M059J (cell line): Measurements from ENCODE around the gene DDX31. TPM values are rescaled to one million over a fixed set of nuclear protein-coding genes. Genes with fewer than 3 reads are reported as not detected.
"Not testable (repeated sequence)": the region's sequence is repeated elsewhere in the genome, so short reads cannot be mapped to it uniquely, and the experiment has no call there.

ENCODE experiments used
- DNase-seq: peaks from one replicate; pipeline ENCODE4 v3.0.0-alpha.2; 2012; ENCODE audit warnings: low read depth
- total RNA-seq: library from RNA; depleted of rRNA; stranded (reverse); fragments of >200 nt; shearing (Covaris generic); gene quantifications from 2 replicates; pipeline ENCODE4 v1.2.3, GENCODE V29; 2014

The DDX31 gene
- total RNA-seq, 1 experiment from 2014 or later, result 18.0 TPM

DNA sequence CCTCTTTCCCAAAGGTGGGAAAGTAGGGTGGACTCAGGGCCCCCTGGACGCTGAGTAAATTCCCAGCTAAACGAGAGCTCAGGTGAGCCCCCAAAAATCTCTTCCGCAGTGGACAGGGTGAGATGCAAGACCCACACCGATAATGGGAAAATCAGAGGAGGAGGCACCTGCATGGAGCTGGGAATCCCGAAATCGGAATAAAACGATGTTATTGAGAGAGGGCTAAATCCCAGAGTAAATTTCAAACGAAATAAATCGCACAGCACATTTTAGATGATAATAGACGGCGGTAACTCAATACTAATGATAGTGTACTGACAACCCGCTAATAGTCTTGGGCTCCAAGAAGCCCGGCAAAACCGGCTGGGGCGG is 90.4 kb downstream of the DDX31 start:
- no peak for DNase-seq

- DNase-seq, result no peak
Measured at GRCh38 chr9:132578367-132578932, 91.3 kb downstream of the DDX31 start.

GRCh38 chr9:132577119-132577518 is 92.7 kb downstream of the DDX31 start:
- DNase-seq, result no peak

GRCh38 chr9:132575811-132576210 is 94.0 kb downstream of the DDX31 start:
- no peak for DNase-seq

- peak; percentile 63 for DNase-seq
Measured at GRCh38 chr9:132575005-132575609, 94.7 kb downstream of the DDX31 start.

DNA sequence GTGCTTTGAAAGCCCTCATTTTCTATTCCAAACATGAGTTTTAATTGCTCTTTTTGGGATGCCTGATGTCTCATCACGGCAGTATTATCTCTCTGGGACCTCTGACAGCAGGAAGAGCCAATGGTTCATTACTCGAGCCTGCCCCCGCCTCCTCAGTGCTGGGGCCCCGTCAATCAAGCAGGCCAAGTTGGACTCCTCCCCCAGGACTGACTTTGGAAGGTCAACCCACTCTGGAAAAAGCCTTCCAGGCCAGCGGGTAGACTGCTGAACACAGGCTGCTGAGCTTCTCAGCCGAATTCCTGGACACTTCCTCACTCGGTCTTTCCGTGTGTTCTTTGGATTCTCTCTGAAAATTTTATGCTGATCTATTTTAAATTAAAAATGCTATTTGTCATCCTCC is 96.9 kb downstream of the DDX31 start:
- peak; percentile 28 for DNase-seq

GRCh38 chr9:132571806-132572600 is 97.8 kb downstream of the DDX31 start:
- DNase-seq, result no peak

DNA sequence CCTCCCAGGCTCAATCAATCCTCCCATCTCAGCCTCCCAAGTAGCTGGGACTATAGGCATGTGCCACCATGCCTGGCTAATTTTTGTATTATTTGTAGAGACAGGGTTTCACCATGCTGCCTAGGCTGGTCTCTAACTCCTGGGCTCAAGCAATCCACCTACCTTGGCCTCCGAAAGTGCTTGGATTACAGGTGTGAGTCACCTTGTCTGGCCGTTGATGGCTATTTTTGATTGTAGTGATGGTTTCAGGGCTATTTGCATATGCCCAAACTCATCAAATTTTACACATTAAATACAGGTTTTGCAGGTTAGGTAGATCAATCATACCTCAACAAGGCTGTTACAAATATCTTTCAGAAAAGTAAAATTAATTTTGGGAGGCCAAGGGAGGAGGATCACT is 101.0 kb downstream of the DDX31 start:
- DNase-seq, result not testable (repeated sequence)

- no peak for DNase-seq
Measured at GRCh38 chr9:132564526-132564925, 105.3 kb downstream of the DDX31 start.

DNA sequence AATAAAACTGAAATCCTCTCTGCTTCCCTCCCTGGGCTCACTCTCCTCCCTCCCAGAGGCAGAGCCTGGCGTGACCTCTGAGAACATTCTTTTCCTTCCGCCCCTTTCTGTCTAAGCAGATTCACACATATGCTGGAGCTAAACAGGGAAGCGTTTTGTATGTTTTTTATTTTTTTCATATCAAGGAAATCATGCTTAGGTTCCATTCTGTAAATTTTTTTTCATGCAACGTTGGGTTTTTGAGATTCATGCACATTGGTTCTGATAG is 107.5 kb downstream of the DDX31 start:
- DNase-seq, result no peak

DNA sequence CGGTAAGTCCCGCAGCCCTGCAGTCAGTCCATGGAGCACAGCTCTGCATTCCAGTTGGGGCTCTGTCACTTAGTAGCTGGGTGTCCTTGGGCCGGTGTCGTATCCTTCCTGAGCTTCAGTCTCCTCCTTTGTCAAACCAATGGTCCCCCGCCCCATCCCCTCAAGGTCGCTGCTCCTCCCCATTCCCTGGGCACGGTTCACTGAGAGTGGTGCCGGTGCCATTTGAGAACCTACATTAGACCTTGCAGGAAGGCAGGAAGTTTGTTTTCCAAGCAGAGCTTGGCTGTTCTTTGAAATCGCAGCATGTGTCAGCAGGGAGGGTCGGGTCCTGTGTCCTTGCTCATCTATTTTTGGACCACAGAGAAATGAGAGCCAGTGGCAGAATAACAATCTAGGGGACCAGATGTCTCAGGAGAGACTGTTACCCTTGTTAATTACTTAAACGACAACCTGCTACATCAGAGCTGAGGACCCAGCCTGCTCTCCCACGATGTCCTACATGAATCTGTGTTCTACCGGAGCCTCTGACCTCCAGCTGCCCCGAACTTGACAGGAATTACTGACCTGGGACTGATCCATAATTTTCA is 109.1 kb downstream of the DDX31 start:
- no peak for DNase-seq

- no peak for DNase-seq
Measured at GRCh38 chr9:132559711-132560110, 110.1 kb downstream of the DDX31 start.

DNA sequence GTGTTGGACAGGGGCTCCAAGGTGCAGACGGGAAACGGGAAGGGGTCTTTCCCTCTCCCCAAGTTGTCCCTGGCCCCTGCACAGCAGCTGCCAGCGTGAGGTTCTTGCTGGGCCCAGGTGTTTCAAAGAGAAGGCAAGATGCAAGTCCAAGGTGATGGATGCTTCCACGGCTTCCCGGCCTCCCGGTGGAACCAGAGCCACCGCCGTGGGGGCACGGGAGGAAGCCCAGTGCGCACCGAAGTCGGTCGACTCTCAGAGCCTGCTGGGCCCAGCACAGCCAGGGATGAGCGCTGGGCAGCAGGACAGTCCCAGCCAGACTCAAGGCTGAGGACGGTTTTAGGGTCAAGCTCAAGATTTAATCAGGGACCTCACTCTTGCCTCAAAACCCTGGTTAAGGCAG is 112.6 kb downstream of the DDX31 start:
- no peak for DNase-seq

DNA sequence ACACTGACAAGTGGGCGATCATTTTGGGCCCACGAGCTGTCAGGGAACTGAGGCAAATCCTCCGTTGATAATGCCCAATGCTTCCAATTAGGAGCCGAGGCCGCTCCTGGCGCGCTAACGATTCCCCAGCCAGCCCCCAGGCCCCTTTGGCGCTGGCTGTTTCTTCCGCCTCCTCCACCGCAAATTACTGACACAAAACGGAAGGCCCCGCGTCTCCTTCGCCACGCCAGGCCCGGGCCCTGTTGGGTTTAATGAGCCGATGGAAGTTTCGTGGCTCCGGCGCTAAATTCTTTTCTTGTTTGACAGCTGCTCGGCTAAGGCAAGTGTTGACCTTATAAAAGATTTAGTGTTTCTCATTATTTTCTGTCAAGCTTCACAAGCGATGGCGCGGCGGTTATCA is 113.1 kb downstream of the DDX31 start:
- DNase-seq, result no peak

GRCh38 chr9:132556235-132556634 is 113.5 kb downstream of the DDX31 start:
- DNase-seq, result no peak

- DNase-seq, result no peak
Measured at GRCh38 chr9:132555528-132555927, 114.3 kb downstream of the DDX31 start.

GRCh38 chr9:132554755-132555154 is 115.0 kb downstream of the DDX31 start:
- DNase-seq, result no peak

DNA sequence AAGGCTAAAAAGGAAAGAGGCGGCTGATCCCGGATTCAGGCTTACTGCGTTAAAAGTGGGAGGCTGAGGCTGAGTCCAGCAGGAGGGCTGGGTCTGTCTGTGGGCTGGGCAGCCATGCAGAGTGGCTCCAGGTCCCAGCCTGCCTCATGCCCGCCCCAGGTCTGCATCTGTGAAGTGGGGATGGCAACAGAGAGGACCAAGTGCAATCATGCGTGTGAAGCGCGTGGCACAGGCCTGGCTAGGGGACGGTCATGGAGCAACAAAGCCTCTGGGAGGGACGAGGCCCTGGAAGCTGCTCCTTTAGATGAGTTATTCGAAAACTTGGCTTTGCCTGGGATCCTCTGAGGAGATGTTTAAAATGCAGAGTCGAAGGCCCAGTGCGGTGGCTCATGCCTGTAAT is 117.7 kb downstream of the DDX31 start:
- no peak for DNase-seq

DNA sequence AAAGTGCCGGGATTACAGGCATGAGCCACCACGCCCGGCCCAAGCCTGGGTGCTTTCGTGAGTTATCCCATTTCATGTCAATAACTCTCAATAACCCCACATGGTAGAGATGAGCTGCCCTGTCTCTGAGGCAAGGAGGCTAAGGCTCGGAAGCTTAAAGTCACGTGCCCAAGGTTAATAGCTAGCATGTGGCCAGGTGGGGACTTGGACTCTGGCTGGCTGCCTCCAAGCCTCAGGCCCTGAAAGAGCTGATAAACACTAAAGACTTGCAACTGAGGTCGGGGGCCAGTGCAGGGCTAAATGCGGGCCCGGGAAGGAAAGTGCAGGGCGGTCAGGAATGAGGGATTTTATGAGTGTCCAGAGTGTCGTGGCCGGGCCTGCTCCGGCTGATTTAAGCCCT is 118.2 kb downstream of the DDX31 start:
- no peak for DNase-seq

- DNase-seq, result peak; percentile 44
Measured at GRCh38 chr9:132548751-132549640, 120.8 kb downstream of the DDX31 start.

DNA sequence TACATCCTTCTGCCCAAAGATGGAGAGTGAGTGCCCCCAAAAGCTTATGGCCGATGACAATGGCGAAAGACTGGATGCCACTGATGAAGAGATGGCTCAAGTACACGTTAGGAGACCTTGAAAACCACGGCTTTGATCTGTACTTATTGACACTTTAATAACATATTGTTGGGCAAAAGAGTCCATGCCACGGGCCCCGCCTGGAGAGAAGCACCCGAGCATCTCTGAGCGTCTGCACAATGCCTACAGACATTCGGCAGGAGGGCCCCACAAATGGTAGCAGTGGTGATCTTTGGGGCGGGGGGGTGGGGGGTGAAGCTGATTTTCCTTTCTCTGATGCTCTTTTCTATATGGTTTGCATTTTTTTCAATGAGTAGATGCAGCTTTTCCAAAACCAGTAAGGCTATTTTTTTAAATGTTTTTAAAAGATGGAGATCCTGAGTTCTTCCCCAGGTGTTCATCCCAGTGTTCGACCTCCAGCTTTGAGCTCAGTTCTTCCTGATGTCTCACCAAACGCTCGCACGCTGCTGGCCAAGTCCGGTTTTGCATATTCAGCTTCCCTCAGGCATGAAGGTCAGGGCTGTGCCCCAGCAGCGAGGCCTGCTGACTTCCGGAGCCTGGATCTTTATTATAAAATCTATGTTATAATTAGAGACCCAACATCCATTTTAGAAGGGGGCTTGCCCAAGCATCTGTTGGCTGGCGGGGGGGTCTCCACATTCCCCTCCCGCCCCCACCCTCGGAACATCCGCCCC is 121.6 kb downstream of the DDX31 start:
- DNase-seq, result no peak
